HFF-Myc (cell line): ENCODE results near the gene PIEZO2.

Experiments
- DNase-seq: peaks from one replicate; pipeline ENCODE4 v3.0.0-alpha.2; 2011; ENCODE audit warnings: low read depth; ENCODE audit errors: extremely low read depth
- H3K4me3 ChIP-seq: replicated peaks from 2 replicates; pipeline ENCODE4 v1.5.1; 2011; ENCODE audit warnings: low read depth, mild to moderate bottlenecking, control low read depth, low read length
- TF ChIP-seq, protein P1 (sequence below): IDR thresholded peaks from 2 replicates; pipeline ENCODE4 v1.5.1; 2012; ENCODE audit warnings: mild to moderate bottlenecking, low read depth, low read length, control low read depth; ENCODE audit errors: missing control alignments

Gene PIEZO2

DNA sequence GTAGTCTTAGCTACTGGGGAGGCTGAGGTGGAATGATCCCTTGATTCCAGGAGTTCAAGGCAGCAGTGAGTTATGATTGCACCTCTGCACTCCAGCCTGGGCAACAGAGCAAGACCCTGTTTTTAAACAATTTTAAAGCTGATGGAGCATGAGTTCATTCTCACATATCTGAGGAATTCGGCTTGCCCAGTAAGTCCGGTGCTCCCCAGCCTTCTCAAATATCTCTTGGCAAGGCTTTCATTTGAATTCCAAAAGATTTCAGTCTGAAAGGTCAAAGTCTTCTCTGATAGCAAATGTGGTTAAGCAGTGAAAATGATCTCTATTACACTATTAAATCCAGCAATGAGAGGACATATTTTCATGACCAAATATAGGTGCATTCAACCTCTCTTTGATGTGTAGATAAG lies 27.9 kb downstream of the PIEZO2 start:
- H3K4me3 ChIP-seq: no peak overlapping the region
- DNase-seq: no peak
- TF ChIP-seq, protein P1, sequence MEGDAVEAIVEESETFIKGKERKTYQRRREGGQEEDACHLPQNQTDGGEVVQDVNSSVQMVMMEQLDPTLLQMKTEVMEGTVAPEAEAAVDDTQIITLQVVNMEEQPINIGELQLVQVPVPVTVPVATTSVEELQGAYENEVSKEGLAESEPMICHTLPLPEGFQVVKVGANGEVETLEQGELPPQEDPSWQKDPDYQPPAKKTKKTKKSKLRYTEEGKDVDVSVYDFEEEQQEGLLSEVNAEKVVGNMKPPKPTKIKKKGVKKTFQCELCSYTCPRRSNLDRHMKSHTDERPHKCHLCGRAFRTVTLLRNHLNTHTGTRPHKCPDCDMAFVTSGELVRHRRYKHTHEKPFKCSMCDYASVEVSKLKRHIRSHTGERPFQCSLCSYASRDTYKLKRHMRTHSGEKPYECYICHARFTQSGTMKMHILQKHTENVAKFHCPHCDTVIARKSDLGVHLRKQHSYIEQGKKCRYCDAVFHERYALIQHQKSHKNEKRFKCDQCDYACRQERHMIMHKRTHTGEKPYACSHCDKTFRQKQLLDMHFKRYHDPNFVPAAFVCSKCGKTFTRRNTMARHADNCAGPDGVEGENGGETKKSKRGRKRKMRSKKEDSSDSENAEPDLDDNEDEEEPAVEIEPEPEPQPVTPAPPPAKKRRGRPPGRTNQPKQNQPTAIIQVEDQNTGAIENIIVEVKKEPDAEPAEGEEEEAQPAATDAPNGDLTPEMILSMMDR: no peak

DNA sequence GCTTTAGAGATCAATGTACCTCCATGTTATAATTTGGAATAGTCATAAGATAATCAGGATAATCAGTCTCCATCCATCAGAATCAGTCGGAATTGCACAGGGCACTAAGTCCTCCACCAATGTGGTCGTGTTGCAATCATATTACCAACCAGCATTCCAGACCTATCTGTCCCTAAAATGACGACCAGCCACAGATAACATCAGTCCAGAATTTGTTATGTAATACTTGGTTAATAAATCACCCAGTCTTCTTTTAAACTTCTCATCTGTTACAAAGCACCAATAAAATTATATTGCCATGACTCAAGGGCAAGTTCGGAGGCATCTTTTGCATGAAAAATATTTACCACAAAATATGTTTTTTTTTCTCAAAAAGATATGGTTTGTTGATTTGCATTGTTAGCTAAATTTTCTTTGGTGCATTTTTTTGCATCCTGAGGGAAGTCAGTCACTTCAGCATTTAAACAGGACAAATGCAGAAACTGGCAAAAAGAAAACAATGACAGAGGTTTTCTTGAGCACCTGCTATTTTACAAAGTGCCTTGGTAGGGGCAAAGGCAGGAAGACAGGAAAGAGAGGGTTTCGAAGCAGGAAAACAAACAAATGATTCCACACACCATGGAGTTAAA lies 29.3 kb downstream of the PIEZO2 start:
- no peak for DNase-seq
- H3K4me3 ChIP-seq: no peak overlapping the region
- TF ChIP-seq, protein P1: no peak

DNA sequence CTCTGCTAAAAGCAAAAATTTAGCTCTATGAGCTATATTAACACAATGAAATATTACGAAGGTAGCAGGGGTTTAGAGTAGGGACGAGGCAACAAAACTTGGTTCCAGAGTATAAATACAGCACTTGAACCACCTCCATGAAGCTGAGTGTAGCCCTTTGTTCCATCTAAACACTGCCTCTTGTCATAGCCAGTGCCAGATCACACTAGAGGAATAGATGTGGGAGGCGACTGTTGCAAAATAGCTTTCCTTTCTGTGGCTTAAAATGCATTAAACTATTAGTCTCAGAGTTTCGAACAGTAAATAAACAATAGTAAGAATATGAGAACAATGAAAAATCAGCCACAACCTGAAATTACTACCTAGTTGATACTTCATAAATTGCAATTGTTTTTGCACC lies 29.8 kb downstream of the PIEZO2 start:
- DNase-seq: no peak
- H3K4me3 ChIP-seq: no peak overlapping the region
- TF ChIP-seq, protein P1: no peak

DNA sequence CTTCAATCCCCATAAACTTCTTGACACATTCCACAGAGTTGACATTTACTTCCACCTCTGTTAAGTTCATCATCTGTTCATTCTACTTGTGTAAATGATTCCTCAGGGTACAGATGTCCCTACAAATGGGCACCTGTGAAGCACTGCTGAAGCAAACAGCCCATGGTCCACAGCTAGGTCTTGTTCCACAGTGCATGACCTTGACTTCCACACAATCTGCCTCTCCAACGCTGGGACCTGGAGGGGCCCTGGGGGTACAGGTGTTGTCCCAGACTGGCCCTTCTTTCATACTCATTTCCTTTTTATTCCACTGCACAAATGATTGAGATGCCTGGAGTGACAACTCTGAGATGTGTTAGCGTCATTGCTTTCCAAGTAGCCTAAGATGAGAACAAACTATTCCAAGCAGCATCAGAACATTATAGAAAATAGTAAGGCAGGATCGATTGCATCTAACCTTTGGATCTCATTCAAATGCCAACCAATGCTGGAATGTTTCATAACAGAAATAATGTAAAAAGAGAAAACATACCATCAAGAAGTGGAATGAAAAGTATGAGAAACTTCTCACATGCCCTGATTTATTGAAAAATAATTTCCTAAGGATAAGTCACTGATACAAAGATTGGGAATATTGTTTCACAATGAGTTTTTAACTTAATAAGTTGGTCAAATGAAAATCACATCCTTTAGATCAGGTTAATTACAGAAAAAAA lies 31.2 kb downstream of the PIEZO2 start:
- no peak for DNase-seq
- H3K4me3 ChIP-seq: no peak overlapping the region
- TF ChIP-seq, protein P1: no peak

- TF ChIP-seq, protein P1: no peak
- no peak overlapping the region for H3K4me3 ChIP-seq
Measured at GRCh38 chr18:11115276-11115675, 34.1 kb downstream of the PIEZO2 start.

DNA sequence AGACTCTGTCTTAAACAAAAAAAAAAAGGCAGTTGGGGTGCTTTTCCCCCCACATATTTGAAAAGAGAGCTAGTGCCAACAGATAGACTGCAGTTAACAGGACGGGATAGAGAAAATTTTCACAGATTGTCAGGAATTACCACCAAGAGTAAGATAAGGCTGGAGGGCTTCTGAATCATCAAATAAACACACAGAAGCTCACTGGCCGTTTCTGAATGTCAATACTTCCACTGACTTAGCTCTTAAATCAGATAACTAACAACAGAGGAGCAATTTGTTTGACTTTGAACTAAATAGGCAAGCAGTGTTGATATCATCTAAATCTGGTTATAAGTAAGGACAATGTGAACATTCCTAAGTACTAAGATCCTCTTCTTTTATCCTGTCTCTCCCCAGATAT lies 34.7 kb downstream of the PIEZO2 start:
- DNase-seq: no peak

More at GRCh38 chr18:11115276-11115675, 34.1 kb downstream of the PIEZO2 start:
- no peak for DNase-seq

More for the DNA sequence above, 34.7 kb downstream of the PIEZO2 start:
- TF ChIP-seq, protein P1: no peak
- no peak overlapping the region for H3K4me3 ChIP-seq
